CD14-positive monocyte (primary cell): ENCODE data around the gene CLIC1. TPM values are rescaled to one million over a fixed set of nuclear protein-coding genes. Genes with fewer than 3 reads are reported as not detected.

Experiments
- DNase-seq, 3 donors: peaks; one replicate each; pipeline ENCODE4 v3.0.0-alpha.2; 2011 to 2022
- H2AFZ ChIP-seq: 2 replicates; pipeline ENCODE4 v1.6.0; 2012; ENCODE audit warnings: mild to moderate bottlenecking, low read depth, low read length, inconsistent platforms; ENCODE audit not compliant: insufficient read depth, poor library complexity, severe bottlenecking
- H3K27ac ChIP-seq, 2 donors: 1 replicate in 1 of 2; 2 replicates in 1 of 2; pipeline ENCODE4 v1.5.1; 2012 to 2013; ENCODE audit warnings: low read length in 2 of 2, control low read depth in 1 of 2, inconsistent platforms in 1 of 2, low read depth in 1 of 2, mild to moderate bottlenecking in 1 of 2
- H3K27me3 ChIP-seq, 2 donors: one replicate each; pipeline versions ENCODE4 v1.6.0 to v1.6.1; 2011 to 2013; ENCODE audit warnings: low read length in 2 of 2; ENCODE audit not compliant: control insufficient read depth in 2 of 2, insufficient read depth in 2 of 2
- H3K36me3 ChIP-seq, 2 donors: replicated peaks in 1 of 2; 1 replicate in 1 of 2; 2 replicates in 1 of 2; pipeline versions ENCODE4 v1.5.1 to v1.6.1; 2012 to 2013; ENCODE audit warnings: low read length in 2 of 2, control low read depth in 1 of 2, inconsistent platforms in 1 of 2, mild to moderate bottlenecking in 1 of 2; ENCODE audit not compliant: insufficient read depth in 2 of 2, control insufficient read depth in 1 of 2
- H3K4me1 ChIP-seq, 2 donors: 1 replicate in 1 of 2; 2 replicates in 1 of 2; pipeline versions ENCODE4 v1.5.1 to v1.6.1; 2012 to 2013; ENCODE audit warnings: low read length in 2 of 2, control low read depth in 1 of 2, inconsistent platforms in 1 of 2, mild to moderate bottlenecking in 1 of 2, moderate library complexity in 1 of 2; ENCODE audit not compliant: insufficient read depth in 2 of 2, control insufficient read depth in 1 of 2
- H3K4me2 ChIP-seq: replicated peaks from 2 replicates; pipeline ENCODE3; 2012; ENCODE audit warnings: low read length, moderate library complexity, mild to moderate bottlenecking; ENCODE audit not compliant: poor library complexity, severe bottlenecking; ENCODE audit errors: extremely low read depth
- H3K4me3 ChIP-seq, 3 experiments: fragments of 200-600 bp in 1 of 3; sonication (generic) in 1 of 3; replicated peaks in 1 of 3; 1 replicate in 2 of 3; 2 replicates in 1 of 3; pipeline ENCODE4 v1.5.1; 2011 to 2013; ENCODE audit warnings: low read length in 3 of 3, mild to moderate bottlenecking in 3 of 3, control low read depth in 2 of 3, low read depth in 2 of 3, inconsistent platforms in 1 of 3, moderate library complexity in 1 of 3
- H3K79me2 ChIP-seq: 2 replicates; pipeline ENCODE4 v1.6.0; 2012; ENCODE audit warnings: mild to moderate bottlenecking, control low read depth, inconsistent platforms, low read length, moderate library complexity; ENCODE audit not compliant: insufficient read depth
- H3K9ac ChIP-seq: 2 replicates; pipeline ENCODE4 v1.6.0; 2017; ENCODE audit warnings: low read length, mild to moderate bottlenecking; ENCODE audit not compliant: insufficient read depth, poor library complexity, severe bottlenecking
- H3K9me3 ChIP-seq, 2 donors: replicated peaks in 1 of 2; 1 replicate in 1 of 2; 2 replicates in 1 of 2; pipeline versions ENCODE4 v1.5.1 to v1.6.1; 2012 to 2013; ENCODE audit warnings: low read length in 2 of 2, control low read depth in 1 of 2; ENCODE audit not compliant: control insufficient read depth in 1 of 2, insufficient read depth in 1 of 2
- H4K20me1 ChIP-seq: 2 replicates; pipeline ENCODE4 v1.6.0; 2012; ENCODE audit warnings: mild to moderate bottlenecking, low read length, control low read depth, moderate library complexity; ENCODE audit not compliant: insufficient read depth
- H3K27ac Mint-ChIP-seq, 7 donors: one replicate each; pipeline ENCODE4 v1.8.0; 2020; ENCODE audit warnings: mild to moderate bottlenecking in 7 of 7, mixed read lengths in 7 of 7, moderate library complexity in 6 of 7, inconsistent platforms in 2 of 7
- H3K27me3 Mint-ChIP-seq, 3 donors: one replicate each; pipeline ENCODE4 v1.8.0; 2021 to 2022; ENCODE audit warnings: low read depth in 3 of 3, mild to moderate bottlenecking in 3 of 3, mixed read lengths in 3 of 3, moderate library complexity in 3 of 3, inconsistent platforms in 1 of 3
- H3K36me3 Mint-ChIP-seq, 2 donors: one replicate each; pipeline ENCODE4 v1.8.0; 2020; ENCODE audit warnings: mixed read lengths in 2 of 2, inconsistent platforms in 1 of 2, mild to moderate bottlenecking in 1 of 2
- H3K4me1 Mint-ChIP-seq: one replicate; pipeline ENCODE4 v1.8.0; 2020; ENCODE audit warnings: mild to moderate bottlenecking, mixed read lengths
- H3K4me3 Mint-ChIP-seq, 2 donors: one replicate each; pipeline ENCODE4 v1.8.0; 2020; ENCODE audit warnings: mild to moderate bottlenecking in 2 of 2, mixed read lengths in 2 of 2, moderate library complexity in 1 of 2
- H3K9me3 Mint-ChIP-seq, 7 donors: one replicate each; pipeline ENCODE4 v1.8.0; 2020 to 2022; ENCODE audit warnings: mixed read lengths in 7 of 7, mild to moderate bottlenecking in 6 of 7, moderate library complexity in 6 of 7, inconsistent platforms in 2 of 7
- CTCF ChIP-seq: fragments of 200-600 bp; IDR thresholded peaks from one replicate; pipeline ENCODE4 v1.8.0; 2022; ENCODE audit warnings: antibody characterized with exemption, mild to moderate bottlenecking
- WGBS: methylation state at CpG from one replicate; pipeline ENCODE4 v1.1.5; 2013; ENCODE audit warnings: missing lambda C conversion rate; ENCODE audit not compliant: insufficient coverage; 5-methylcytosine and 5-hydroxymethylcytosine counted together
- intact Hi-C, 2 donors: fragments of 100-400 bp; cut with micrococcal nuclease; formaldehyde crosslinking; loops; one replicate each; pipeline versions ENCODE4 v1.15.0 to v1.15.1; 2023
- polyA plus RNA-seq, 3 donors: library from polyadenylated mRNA; depleted of rRNA in 1 of 3; unstranded in 2 of 3; stranded (reverse) in 1 of 3; fragments of 300-500 nt in 2 of 3; fragments of >200 nt in 1 of 3; fragmentation: Illumina TruSeq in 2 of 3; gene quantifications; 1 replicate in 2 of 3; 2 replicates in 1 of 3; pipeline ENCODE4 v1.2.3, GENCODE V29; 2012 to 2021
- small RNA-seq: library from RNA; depleted of rRNA; stranded (forward); fragments of <200 nt; gene quantifications from one replicate; pipeline ENCODE3, GENCODE V24; 2012; ENCODE audit warnings: low read depth; ENCODE audit not compliant: insufficient read length

CLIC1 gene
- polyA plus RNA-seq, 3 donors: 676 to 1,304 (median 1,196) TPM

- peaks cover 35% of the 10 kb centered on the region for H3K4me1 Mint-ChIP-seq
- Histone ChIP-seq H3K4me1 (peaks cover 26 to 28% of the 10 kb centered on the region in 2 donors), H3K27me3 (peaks cover 0 to 4% of the 10 kb centered on the region in 2 donors), H3K36me3 (peaks cover 5 to 22% of the 10 kb centered on the region in 2 donors), H3K79me2 (no peaks in the 10 kb centered on the region), H3K9me3 (no peaks in the 10 kb centered on the region), H4K20me1 (no peaks in the 10 kb centered on the region), H3K4me2 (peak overlapping the region; percentile 93), H2AFZ (peak overlapping the region; percentile 95), H3K4me3 (peak overlapping the region; percentile 41 to 76 (median 65)), H3K27ac (peak overlapping the region in 1 of 2 donors; percentile 17), H3K9ac (peak overlapping the region; percentile 57)
- H3K27me3 Mint-ChIP-seq: peaks cover 8 to 10% (median 10%) of the 10 kb centered on the region in 3 donors
- intact Hi-C loops: loop anchor here (2.0 to 5.0 kb wide), 3 partner anchors 46 to 186 kb away; no protein-coding TSS in a partner anchor
- WGBS: 0% methylated on average over 32 of the region's 40 CpGs
- peak overlapping the region; percentile 84 to 91 for H3K4me3 Mint-ChIP-seq
- peak overlapping the region; percentile 14 to 77 (median 42) for H3K27ac Mint-ChIP-seq
- TF ChIP-seq CTCF: no peak
- peaks cover 0 to 4% (median 0%) of the 10 kb centered on the region in 7 donors for H3K9me3 Mint-ChIP-seq
- H3K36me3 Mint-ChIP-seq: peaks cover 18 to 27% of the 10 kb centered on the region in 2 donors
- peak in 2 of 3 donors; percentile 39 to 48 for DNase-seq
Measured at GRCh38 chr6:31681135-31681671, 55.1 kb downstream of the CLIC1 start.

Small RNAs within 50 kb of the gene (small RNA-seq; reads per million reads assigned to genes)
- gene LY6G6D (not detected), gene MIR4646 (not detected), gene MSH5-SAPCD1 (not detected), gene RF00019 (not detected), gene RNU6-850P (not detected), gene SAPCD1 (not detected)

Other genes with a start within 250 kb of the CLIC1 start
- gene MICB, start 238.4 kb downstream of the CLIC1 start, polyA plus RNA-seq: 10 to 100 TPM in 2 of 3 donors, 1 to 10 TPM in 1; 8.1 to 34.8 (median 11.4) TPM
- gene MCCD1, start 207.6 kb downstream of the CLIC1 start, polyA plus RNA-seq: not detected
- gene DDX39B, start 194.5 kb downstream of the CLIC1 start, polyA plus RNA-seq: 1,000 to 10,000 TPM in 1 of 3 donors, 10 to 100 TPM in 2; 64.1 to 1,059 (median 67.8) TPM
- under 1 TPM in 1 of 3 donors, not detected in 2; 0.41 TPM for gene ATP6V1G2, start 189.9 kb downstream of the CLIC1 start, polyA plus RNA-seq
- 10 to 100 TPM in 1 of 3 donors, 1 to 10 TPM in 2; 7.7 to 10.3 (median 8.0) TPM for gene NFKBIL1, start 188.9 kb downstream of the CLIC1 start, polyA plus RNA-seq
- under 1 TPM in 2 of 3 donors, not detected in 1; 0.26 to 0.28 TPM for gene LTA, start 164.2 kb downstream of the CLIC1 start, polyA plus RNA-seq
- 10 to 100 TPM in 1 of 3 donors, 1 to 10 TPM in 2; 7.1 to 13.7 (median 9.6) TPM for gene TNF, start 161.0 kb downstream of the CLIC1 start, polyA plus RNA-seq
- 10 to 100 TPM; 12.6 to 25.5 (median 21.6) TPM for gene LTB, start 154.1 kb downstream of the CLIC1 start, polyA plus RNA-seq
- 1,000 to 10,000 TPM; 1,103 to 1,584 (median 1,202) TPM for gene LST1, start 150.3 kb downstream of the CLIC1 start, polyA plus RNA-seq
- gene NCR3, start 143.5 kb downstream of the CLIC1 start, polyA plus RNA-seq: 1 to 10 TPM in 1 of 3 donors, under 1 TPM in 1, not detected in 1; 0.54 to 1.2 TPM
- gene AIF1, start 121.3 kb downstream of the CLIC1 start, polyA plus RNA-seq: 1,000 to 10,000 TPM in 2 of 3 donors, 100 to 1,000 TPM in 1; 952 to 2,310 (median 2,275) TPM
- gene PRRC2A, start 115.8 kb downstream of the CLIC1 start, polyA plus RNA-seq: 10 to 100 TPM in 1 of 3 donors, 1 to 10 TPM in 2; 1.2 to 76.7 (median 2.3) TPM
- 100 to 1,000 TPM in 1 of 3 donors, 10 to 100 TPM in 2; 15.4 to 195 (median 15.6) TPM for gene BAG6, start 83.9 kb downstream of the CLIC1 start, polyA plus RNA-seq
- 1 to 10 TPM; 4.2 to 8.3 (median 4.8) TPM for gene APOM, start 80.6 kb downstream of the CLIC1 start, polyA plus RNA-seq
- 10 to 100 TPM in 2 of 3 donors, 1 to 10 TPM in 1; 8.0 to 23.4 (median 18.1) TPM for gene C6orf47, start 75.8 kb downstream of the CLIC1 start, polyA plus RNA-seq
- gene GPANK1, start 71.5 kb downstream of the CLIC1 start, polyA plus RNA-seq: 10 to 100 TPM; 10.8 to 13.9 (median 12.0) TPM
- gene CSNK2B, start 70.5 kb downstream of the CLIC1 start, polyA plus RNA-seq: 100 to 1,000 TPM; 147 to 227 (median 195) TPM
- gene LY6G5B, start 66.6 kb downstream of the CLIC1 start, polyA plus RNA-seq: 10 to 100 TPM in 1 of 3 donors, under 1 TPM in 1, not detected in 1; 0.17 to 55.1 TPM
- gene LY6G5C, start 55.5 kb downstream of the CLIC1 start, polyA plus RNA-seq: 1 to 10 TPM; 4.8 to 7.3 (median 5.8) TPM
- gene ABHD16A, start 33.2 kb downstream of the CLIC1 start, polyA plus RNA-seq: 100 to 1,000 TPM in 1 of 3 donors, 10 to 100 TPM in 2; 53.0 to 122 (median 56.0) TPM
- under 1 TPM in 1 of 3 donors, not detected in 2; 0.51 TPM for gene LY6G6F, start 29.7 kb downstream of the CLIC1 start, polyA plus RNA-seq
- not detected for gene LY6G6D, start 21.2 kb downstream of the CLIC1 start, polyA plus RNA-seq
- under 1 TPM in 1 of 3 donors, not detected in 2; 0.27 TPM for gene LY6G6C, start 14.8 kb downstream of the CLIC1 start, polyA plus RNA-seq
- gene MPIG6B, start 13.2 kb downstream of the CLIC1 start, polyA plus RNA-seq: under 1 TPM; 0.09 to 0.75 (median 0.68) TPM
- 10 to 100 TPM; 29.8 to 56.0 (median 30.6) TPM for gene DDAH2, start 7.2 kb downstream of the CLIC1 start, polyA plus RNA-seq
- 10 to 100 TPM in 1 of 3 donors, 1 to 10 TPM in 1, under 1 TPM in 1; 0.58 to 31.2 (median 1.9) TPM for gene MSH5, start 3.5 kb upstream of the CLIC1 start, polyA plus RNA-seq
- 10 to 100 TPM in 1 of 3 donors, not detected in 2; 10.4 TPM for gene SAPCD1, start 26.1 kb upstream of the CLIC1 start, polyA plus RNA-seq
- under 1 TPM in 1 of 3 donors, not detected in 2; 0.57 TPM for gene VWA7, start 40.8 kb upstream of the CLIC1 start, polyA plus RNA-seq
- 10 to 100 TPM; 22.2 to 28.9 (median 27.3) TPM for gene VARS1, start 59.2 kb upstream of the CLIC1 start, polyA plus RNA-seq
- gene LSM2, start 70.4 kb upstream of the CLIC1 start, polyA plus RNA-seq: 10 to 100 TPM; 26.0 to 41.0 (median 40.0) TPM
- gene HSPA1L, start 78.8 kb upstream of the CLIC1 start, polyA plus RNA-seq: under 1 TPM; 0.53 to 0.72 (median 0.55) TPM
- 100 to 1,000 TPM; 144 to 215 (median 200) TPM for gene HSPA1A, start 79.0 kb upstream of the CLIC1 start, polyA plus RNA-seq
- gene HSPA1B, start 91.2 kb upstream of the CLIC1 start, polyA plus RNA-seq: 10 to 100 TPM in 1 of 3 donors, 1 to 10 TPM in 2; 3.4 to 81.4 (median 4.8) TPM
- gene NEU1, start 126.3 kb upstream of the CLIC1 start, polyA plus RNA-seq: 10 to 100 TPM; 70.2 to 89.5 (median 81.8) TPM
- gene SLC44A4, start 142.5 kb upstream of the CLIC1 start, polyA plus RNA-seq: under 1 TPM in 1 of 3 donors, not detected in 2; 0.09 TPM
- 10 to 100 TPM in 2 of 3 donors, 1 to 10 TPM in 1; 9.9 to 52.8 (median 16.0) TPM for gene EHMT2, start 161.2 kb upstream of the CLIC1 start, polyA plus RNA-seq
- gene ZBTB12, start 165.6 kb upstream of the CLIC1 start, polyA plus RNA-seq: under 1 TPM in 1 of 3 donors, not detected in 2; 0.11 TPM
- 1 to 10 TPM; 5.4 to 7.2 (median 6.5) TPM for gene C2, start 191.2 kb upstream of the CLIC1 start, polyA plus RNA-seq
- 1 to 10 TPM in 1 of 3 donors, under 1 TPM in 1, not detected in 1; 0.37 to 2.2 TPM for gene CFB, start 209.6 kb upstream of the CLIC1 start, polyA plus RNA-seq
- gene NELFE, start 222.4 kb upstream of the CLIC1 start, polyA plus RNA-seq: 10 to 100 TPM; 48.8 to 74.4 (median 61.4) TPM
- gene SKIC2, start 222.6 kb upstream of the CLIC1 start, polyA plus RNA-seq: 10 to 100 TPM; 13.2 to 72.1 (median 13.2) TPM
- 10 to 100 TPM in 2 of 3 donors, 1 to 10 TPM in 1; 5.5 to 49.6 (median 10.4) TPM for gene DXO, start 235.6 kb upstream of the CLIC1 start, polyA plus RNA-seq
- 10 to 100 TPM in 1 of 3 donors, not detected in 2; 12.6 TPM for gene C4A, start 245.5 kb upstream of the CLIC1 start, polyA plus RNA-seq